GM04503 (cell line): ENCODE results near the gene PPP4R3B.
"Not testable (repeated sequence)": the region's sequence is repeated elsewhere in the genome, so short reads cannot be mapped to it uniquely, and the experiment has no call there.

Source experiments
- DNase-seq: peaks from one replicate; pipeline ENCODE4 v3.0.0-alpha.2; 2012; ENCODE audit warnings: low read depth

Gene PPP4R3B

DNA sequence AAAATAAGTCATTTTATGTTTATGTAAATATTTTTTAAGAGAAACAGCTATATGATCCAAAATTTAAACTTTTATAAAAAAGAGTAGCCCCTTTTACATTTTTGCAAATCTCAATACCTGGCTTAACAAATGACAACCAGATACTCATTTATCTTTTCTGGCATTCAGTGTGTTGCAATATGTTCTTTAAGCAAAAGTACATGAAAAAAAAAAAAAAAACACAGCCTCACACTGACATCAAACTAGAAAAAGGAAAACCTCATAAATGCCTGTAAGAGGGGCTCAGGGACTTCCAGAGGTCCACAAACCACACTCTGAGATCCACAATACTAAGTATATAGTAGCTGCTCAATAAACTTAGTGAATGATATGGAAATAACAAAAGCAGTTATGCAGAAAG is 21.9 kb downstream of the PPP4R3B start:
- DNase-seq: no peak

DNA sequence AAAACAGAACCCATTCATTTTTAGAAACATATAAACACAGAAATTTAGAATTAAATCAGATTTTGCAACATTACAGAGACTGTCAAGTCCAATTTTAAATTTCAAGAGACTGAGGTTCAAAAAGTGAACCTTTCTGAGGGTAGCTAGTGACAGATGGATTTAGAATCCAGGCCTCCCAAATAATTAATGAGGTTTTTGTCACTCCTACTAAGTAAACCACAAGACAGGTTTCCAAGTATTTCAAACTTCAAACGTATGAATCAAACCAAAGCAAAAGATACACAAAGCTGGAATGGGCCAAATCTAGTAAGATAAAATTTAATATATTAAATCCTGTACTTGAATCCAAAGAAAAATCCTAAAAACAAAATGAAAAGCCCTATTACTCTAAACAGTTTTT is 25.3 kb downstream of the PPP4R3B start:
- no peak for DNase-seq

DNA sequence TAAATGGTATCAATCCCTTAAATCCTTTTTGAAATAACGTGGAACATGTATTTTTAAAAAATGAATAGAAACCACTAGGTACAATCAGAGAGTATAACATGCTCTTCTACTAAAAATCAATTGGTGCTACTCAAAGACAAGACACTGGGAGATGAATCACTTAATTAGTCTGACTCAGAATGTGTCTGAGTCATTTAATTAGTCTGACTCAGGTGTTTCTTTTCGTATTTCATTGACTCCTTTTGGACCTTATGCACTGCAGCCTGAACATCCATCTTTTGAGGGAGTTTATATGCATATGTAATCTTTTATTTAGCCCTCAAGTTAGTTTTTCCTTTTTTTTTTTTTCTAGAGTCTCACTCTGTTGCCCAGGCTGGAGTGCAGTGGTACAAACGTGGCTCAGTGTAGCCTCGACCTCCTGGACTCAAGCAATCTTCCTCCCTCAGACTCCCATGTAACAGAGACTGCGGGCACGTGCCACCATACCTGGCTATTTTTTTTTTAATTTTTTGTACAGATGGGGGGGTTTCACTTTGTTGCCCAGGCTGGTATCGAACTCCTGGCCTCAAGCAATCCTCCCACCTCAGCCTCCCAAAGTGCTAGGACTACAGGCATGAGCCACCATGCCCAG is 26.5 kb downstream of the PPP4R3B start:
- DNase-seq: peak; percentile 53

DNA sequence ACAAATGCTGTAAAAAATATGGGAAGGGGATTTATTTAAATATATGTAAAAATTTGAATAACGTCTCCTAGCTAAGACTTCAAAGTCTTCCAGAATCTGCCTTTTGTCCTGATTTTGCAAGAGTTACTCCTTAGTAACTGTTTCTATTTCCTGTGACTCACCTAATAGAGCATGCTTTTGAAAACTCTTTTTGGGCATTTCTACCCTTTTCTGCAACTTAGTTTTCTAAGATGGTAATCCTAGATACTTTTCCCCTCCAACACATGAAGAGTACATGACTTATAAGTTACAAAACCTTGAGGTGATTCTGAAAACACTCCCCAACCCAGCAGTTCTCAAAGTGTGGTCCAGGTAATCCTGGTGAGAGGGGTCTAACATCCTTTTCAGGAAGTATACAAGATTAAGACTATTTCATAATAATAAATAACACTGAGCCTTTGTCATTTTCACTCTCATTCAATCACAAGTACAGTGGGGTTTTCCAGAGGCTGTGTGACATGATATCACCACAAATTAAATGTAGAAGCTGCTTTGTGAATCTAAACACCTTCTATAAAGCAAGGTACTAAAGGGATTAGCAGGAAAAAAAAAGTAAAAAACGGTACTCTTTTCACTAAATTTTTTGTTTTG is 31.9 kb downstream of the PPP4R3B start:
- peak; percentile 61 for DNase-seq

DNA sequence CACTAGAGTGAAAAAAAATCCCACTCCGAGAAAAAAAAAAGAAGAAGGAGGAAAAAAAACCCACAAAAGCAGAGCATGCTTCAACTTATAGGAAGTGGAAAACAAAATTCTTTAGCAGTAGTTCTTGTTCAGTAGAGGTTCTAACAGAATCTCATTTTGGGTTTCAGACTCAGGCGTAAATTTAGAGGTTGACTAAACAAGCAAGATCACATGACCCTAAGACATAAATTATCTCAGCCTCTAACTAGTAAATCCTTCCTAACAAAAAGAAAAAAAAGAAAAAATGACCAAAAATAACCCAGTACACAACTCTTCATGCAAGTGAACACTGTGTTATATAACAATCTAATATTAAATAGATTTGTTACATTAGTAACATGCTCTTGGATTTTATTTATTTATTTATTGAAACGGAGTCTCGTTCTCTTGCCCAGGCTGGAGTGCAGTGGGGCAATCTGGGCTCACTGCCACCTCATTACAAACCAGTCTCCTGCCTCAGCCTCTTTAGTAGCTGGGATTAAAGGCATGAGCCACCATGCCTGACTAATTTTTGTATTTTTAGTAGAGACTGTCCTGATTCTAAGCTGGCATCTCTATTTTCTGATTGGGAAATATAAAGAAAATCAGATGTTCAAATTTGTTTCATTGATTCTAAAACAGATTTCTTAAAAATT is 35.4 kb downstream of the PPP4R3B start:
- no peak for DNase-seq

DNA sequence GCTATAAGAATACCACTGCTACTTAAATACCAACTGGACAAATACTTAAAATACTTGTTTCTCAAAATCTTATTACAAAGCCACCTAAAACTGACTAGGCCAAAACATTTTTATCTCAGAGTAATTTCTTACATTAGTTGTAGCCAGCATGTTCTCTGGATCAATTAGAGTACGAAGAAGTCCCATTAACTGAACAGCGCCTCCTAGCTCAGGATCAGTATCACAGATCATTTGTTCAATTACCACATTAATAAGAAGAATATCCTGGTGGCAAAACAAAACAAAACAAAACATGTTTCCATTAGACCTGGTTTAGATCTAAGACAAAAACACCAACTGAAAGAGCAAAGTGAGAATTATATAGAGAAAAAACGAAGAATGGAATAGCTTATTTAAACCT is 36.0 kb downstream of the PPP4R3B start:
- no peak for DNase-seq

DNA sequence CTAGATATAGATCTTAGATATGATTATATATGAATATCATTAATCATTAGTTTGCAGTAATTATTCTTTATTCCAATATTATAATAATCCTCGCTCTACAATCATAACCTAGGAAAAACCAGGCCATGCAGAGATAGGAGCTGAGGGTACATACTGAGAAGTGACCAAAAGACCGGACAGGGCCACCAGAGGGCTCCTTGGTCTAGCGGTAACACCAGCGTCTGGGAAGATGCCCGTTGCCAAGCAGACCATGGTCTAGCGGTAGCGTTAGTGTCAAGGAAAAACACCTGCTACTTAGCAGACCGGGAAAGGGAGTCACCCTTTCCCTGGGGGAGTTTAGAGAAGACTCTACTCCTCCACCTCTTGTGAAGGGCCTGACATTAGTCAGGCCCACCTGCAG is 48.4 kb downstream of the PPP4R3B start:
- DNase-seq: not testable (repeated sequence)

DNA sequence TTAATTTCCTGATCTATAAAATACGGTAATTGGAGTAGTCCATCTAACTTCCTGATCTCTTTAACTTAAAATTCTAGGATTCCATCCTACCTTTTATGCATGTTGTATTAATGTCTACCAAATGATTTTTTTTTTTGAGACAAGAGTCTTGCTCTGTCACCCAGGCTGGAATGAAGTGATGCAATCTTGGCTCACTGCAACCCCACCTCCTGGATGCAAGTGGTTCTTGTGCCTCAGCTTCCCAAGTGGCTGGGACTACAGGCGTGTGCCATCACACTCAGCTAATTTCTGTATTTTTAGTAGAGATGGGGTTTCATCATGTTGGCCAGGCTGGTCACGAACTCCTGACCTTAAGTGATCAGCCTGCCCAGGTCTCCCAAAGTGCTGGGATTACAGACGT is 50.1 kb downstream of the PPP4R3B start:
- DNase-seq: no peak

DNA sequence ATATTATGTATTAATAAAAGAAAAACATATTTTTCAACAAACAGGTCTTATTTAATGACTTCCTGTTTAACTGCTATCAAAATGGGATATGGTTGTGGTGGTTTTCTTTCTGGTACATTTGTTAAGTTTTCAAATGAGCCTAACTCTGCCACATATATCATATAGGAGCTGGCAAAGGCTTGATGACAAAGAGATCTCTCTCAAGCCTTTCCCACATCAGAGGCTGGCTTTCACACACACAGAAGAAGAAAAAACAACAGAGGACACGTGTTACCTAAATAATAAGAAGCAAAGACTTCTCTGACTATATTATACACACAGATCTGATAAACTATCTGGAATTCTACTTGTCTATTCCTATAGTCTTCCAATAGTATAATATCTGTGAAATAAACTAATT is 51.8 kb downstream of the PPP4R3B start:
- DNase-seq: no peak

DNA sequence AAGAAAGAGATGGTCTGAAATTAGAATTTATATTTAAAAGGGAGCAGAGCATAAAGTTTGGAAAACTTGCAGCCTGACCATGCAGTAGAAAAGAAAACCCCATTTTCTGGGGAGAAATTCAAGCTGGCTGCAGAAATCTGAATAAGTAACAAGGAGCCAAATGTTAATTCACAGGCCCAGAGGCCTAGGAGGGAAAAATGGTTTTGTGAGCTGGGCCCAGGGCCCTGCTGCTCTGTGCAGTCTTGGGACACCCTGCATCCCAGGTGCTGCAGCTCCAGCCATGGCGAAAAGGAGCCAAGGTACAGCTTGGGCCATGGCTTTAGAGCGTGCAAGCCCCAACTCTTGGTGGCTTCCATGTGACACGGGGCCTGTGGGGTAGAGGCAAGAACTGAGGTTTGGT is 56.6 kb downstream of the PPP4R3B start:
- DNase-seq: no peak

DNA sequence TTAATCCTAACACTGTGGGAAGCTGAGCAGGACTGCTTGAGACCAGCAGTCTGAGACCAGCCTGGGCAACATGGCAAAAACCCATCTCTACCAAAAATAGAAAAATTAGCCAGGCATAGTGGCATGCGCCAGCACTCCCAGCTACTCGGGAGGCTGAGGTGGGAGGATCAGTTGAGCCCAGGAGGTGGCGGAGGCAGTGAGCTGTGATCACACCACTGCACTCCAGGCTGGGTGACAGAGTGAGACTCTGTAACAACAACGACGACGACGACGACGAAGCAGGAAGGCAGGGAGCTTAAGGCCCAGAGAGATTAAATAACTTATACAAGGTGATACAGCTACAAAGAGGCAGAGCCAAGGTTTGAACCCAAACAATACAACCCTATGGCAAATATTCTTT is 60.6 kb downstream of the PPP4R3B start:
- no peak for DNase-seq

DNA sequence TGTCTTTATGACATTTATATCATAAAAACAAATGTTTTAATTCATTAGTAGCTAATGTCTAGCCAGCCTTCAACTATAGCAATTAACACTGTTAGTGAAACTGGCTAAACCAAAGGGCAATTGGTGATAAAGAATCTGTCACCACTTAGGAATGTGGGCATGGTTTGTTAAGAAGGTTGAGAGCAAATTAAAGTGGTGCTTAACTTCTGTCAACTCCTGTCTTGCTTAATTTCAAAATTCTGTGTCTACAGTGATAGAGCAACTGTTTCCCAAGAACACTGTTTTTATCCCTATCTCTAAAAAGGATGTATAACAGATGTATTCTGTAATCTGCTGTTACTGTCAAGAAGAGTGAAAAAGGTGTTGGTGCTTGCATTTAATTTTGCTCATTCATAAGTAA is 61.4 kb downstream of the PPP4R3B start:
- DNase-seq: peak; percentile 17

DNA sequence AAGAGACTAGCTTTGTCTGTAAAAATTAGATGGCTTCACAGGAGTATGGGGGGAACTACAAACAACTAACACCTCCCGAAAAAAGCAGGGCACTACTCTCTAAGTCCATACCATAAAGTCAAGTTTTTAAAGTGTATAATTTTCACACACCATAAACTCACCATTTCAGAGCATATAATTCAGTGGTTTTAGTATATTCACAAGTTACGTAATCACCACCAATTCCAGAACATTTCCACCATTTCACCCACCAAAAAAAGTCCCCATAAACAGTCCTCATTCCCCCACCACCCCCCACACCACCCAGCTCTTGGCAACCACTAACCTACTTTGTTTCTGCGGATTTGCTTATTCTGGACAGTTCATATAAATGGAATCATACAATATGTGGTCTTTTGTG is 64.1 kb downstream of the PPP4R3B start:
- DNase-seq: no peak

DNA sequence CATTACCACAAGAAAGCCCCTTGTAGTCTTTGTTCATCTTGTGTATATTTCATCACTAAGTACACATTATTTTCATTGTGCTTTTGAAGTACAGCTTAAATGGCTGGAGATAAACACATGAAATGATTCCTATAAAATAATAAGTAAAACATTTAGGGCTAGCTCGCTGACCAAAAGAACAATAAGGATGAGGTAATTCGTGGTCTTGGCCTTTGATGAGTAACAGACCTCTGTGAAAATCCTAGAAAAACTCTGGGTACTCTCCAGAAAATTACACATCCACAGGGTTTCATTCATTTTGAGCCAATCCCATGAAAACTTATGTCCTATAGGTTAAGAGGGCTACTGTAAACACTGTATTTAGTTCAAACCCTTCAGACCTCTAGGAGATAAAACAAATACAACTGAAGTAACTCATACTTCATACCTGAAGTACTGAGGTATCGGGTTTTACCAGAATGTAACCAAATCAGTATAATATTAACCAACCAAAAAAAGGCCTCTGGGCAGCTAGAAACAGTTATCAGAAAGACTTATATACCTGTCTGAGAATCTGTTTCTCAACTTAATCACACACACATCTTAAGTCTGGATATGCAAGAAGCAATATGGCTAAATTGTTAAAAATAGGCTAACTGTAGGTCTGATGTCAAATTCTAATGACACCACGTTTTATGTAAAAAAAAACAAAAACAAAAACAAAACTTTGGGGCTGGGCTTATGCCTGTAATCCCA is 66.9 kb downstream of the PPP4R3B start:
- peak; percentile 40 for DNase-seq

DNA sequence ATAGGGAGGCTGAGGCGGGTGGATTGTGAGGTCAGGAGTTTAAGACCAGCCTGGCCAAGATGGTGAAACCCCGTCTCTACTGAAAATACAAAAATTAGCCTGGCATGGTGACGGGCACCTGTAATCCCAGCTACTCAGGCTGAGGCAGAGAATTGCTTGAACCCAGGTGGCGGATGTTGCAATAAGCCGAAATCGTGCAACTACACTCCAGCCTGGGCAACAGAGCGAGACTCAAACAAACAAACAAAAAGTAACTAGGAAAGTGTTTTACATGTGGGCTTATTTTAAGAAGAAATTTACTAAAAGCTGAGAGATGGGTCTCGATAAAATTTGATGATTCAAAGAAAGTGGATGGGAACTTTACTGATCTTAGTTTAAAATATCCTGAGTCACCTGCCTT is 69.7 kb downstream of the PPP4R3B start:
- not testable (repeated sequence) for DNase-seq

DNA sequence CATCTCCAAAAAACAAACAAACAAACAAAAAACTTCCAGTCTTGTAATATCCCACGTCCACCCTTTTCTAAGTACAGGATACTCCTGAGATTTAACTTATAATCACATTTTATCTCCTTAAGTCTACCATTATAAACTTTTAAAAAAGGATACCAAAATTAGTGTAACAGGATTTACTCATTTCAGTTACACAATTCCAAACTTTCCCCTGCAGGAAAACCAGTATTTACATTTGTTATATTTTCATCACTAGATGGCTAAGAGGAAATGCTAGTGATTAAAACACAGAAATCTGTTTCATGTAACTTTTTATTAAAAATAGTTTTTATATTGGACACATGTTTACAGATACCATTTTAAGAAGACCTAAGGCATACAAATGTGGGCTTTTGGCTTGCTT is 70.4 kb downstream of the PPP4R3B start:
- DNase-seq: no peak

DNA sequence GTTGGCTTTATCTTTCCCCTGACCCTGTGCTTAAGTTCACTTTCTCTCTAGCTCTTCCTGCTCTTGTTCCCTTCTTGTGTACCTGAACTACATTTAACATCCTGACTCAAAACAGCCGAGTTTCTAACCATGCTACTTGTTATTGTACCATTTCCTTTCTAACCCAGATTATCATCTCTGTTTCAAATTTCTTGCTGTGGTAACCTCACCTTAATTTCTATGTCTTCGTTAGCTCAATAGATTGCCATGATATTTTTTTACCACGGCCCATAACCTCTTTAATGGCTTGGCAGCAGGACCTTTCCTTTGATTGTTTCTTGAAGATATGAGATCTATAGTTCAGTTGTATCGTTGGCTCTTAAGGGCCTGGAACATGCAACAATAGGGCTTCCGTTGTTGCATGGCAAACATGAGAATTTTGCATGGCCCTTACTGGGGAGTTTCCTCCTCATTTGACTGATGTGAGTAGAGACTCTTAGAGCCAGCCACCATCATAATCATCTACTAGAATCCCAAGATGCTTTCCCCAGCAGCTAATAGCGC is 86.8 kb downstream of the PPP4R3B start:
- no peak for DNase-seq

DNA sequence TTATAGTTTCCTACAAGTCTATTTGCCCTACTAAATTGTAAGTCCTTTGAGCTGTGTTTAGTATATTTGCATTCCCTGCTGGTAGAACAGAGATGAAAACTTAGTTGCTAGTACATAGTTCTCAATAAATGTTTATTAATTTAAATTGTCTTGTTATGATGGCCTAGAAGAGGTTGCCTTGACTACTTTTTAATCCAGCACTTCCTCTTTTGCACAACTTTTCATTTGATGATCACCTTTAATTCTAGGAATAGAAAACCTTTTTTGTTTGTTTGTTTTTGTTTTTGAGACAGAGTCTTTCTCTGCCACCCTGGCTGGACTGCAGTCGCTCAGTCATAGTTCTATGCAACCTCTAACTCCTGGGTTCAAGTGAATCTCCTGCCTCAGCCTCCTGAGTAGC is 91.2 kb downstream of the PPP4R3B start:
- no peak for DNase-seq

DNA sequence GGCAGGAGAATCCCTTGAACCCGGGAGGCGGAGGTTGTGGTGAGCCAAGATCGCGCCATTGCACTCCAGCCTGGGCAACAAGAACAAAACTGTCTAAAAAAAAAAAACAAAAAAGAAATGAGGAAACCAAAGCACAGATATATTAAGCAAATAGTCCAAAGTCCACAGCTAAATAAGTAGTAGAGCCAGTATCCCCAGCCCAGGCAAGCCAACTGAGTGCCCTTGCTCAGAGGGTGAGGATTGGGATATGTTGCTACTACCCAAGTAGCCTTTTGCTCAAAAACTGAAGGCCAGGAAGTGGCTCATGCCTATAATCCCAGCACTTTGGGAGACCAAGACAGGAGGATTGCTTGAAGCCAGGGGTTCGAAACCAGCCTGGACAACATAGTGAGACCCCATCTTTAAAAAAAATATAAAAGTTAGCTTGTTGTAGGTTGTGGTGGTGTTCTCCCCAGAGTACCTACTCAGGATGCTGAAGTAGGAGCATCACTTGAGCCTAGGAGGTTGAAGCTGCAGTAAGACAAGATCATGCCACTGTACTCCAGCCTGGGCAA is 92.5 kb downstream of the PPP4R3B start:
- no peak for DNase-seq

DNA sequence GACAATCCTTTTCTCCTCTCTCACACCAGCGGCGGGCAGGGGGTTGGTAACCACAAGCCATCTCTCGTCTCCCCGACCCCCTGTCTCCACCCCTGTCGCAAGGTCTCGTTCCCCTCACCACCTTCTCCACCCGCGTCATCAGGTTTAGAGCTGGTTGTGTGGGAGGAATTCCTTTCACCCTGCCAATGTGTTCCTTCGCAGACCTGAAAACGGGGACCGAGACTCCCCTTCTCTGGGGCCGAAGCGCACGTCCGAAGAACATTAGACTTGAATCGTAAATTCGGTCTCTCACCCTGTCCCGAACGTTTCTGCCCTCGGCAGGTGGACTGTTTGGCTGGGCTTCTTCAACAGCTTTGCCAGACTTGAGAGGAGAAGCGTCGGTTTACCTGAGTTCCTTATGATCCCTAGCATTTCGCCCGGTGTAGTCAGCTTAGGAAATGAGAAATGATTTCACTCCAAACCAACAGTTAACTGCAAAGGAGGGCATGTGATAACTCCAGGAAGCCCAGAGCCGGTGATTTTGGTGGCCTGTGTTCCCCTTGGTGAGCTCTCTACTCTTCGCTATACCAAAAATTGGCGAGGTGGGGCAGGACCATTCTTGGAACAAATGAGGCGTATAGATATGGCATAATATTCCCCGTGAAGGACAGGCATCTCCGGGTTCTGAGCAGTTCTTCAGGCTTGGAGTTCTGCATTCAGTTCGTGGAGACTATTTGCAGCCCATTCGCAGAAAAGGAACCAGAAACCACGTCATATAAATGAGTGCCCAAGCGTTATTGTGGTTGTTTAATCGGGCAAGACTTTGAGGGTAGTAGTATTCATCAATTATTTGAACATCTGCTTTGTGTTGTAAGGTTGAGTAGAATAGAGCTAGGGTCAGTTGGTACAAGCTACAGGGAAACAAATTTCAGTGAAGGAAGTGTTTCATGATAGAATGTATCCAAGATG is 97.2 kb downstream of the PPP4R3B start:
- peak; percentile 7 for DNase-seq

DNA sequence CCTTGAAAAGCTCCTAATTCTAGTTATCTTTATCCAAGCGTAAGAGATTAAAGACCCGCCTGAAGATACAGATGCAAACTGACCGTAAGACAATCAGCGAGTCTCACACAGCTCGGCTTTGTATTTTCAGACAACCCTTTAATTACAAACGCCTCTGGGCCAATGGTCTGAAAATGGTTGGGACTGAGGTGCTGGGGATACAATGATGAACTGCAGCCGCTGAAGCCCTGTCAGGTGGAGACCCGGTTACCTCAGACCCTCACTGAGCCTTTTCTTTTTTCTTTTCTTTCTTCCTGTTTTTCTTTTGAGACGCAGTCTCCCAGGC is 98.6 kb downstream of the PPP4R3B start:
- no peak for DNase-seq
